ENCODE results near the gene SGMS1.

DNA sequence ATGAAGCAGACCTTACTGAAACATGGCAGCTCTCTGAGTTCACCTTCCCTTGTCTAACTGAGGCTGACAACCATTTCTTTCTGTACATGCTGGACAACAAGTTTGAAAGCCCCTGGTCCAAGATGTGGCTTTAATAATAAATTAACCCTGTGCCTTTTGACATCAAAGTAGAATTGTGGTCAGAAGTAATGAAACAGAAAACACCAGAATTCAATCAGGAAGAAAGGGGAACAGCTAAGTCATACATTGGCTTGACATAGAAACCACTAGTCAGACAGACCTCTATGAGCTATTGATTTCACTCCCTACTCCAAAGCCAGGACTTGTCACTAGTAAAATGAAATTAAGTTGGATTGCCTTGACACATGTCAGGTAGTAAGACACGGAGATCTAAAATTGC, 197.3 kb downstream of the SGMS1 start:
- TF ChIP-seq POLR2A (IDR thresholded peaks at IDR 0.05; ENCODE audit: low read depth, low read length) (no peak), TAF1 (IDR thresholded peaks at IDR 0.05; ENCODE audit: low read depth, low read length) (no peak), POLR2AphosphoS5 (IDR thresholded peaks at IDR 0.05; ENCODE audit: low read depth, low read length) (no peak)

Data from GM12891 (cell line).